Epithelial cell of esophagus (primary cell): ENCODE measurements around the gene NOSTRIN.

Experiments used
- DNase-seq: peaks from one replicate; pipeline ENCODE4 v3.0.0; 2010; ENCODE audit warnings: low read depth
- H3K4me3 ChIP-seq: 2 replicates; pipeline ENCODE4 v1.5.1; 2011; ENCODE audit warnings: mild to moderate bottlenecking, low read length, control low read depth
- CTCF ChIP-seq: IDR thresholded peaks from 2 replicates; pipeline ENCODE4 v1.5.1; 2011; ENCODE audit warnings: low read depth, mild to moderate bottlenecking, low read length, control low read depth, inconsistent platforms; ENCODE audit not compliant: insufficient read depth; ENCODE audit errors: missing control alignments

Gene NOSTRIN

GRCh38 chr2:168894720-168895119 lies 92.3 kb downstream of the NOSTRIN start:
- no peak overlapping the region for H3K4me3 ChIP-seq
- no peak for TF ChIP-seq CTCF
- no peak for DNase-seq

GRCh38 chr2:168895771-168896170 lies 93.3 kb downstream of the NOSTRIN start:
- no peak for TF ChIP-seq CTCF
- DNase-seq: peak; percentile 50
- H3K4me3 ChIP-seq: no peak overlapping the region

- H3K4me3 ChIP-seq: no peak overlapping the region
- no peak for TF ChIP-seq CTCF
- DNase-seq: no peak
Measured at GRCh38 chr2:168896783-168897182, 94.3 kb downstream of the NOSTRIN start.

- no peak for TF ChIP-seq CTCF
- DNase-seq: no peak
- no peak overlapping the region for H3K4me3 ChIP-seq
Measured at GRCh38 chr2:168897449-168897848, 95.0 kb downstream of the NOSTRIN start.

GRCh38 chr2:168901003-168901402 lies 98.6 kb downstream of the NOSTRIN start, which contains the start of gene G6PC2:
Gene G6PC2 (plus strand): TSS chr2:168901291. CDS start chr2:168901332, 41 bp downstream.
- no peak within 1 kb of the TSS for H3K4me3 ChIP-seq
- no peak for DNase-seq
- no peak for TF ChIP-seq CTCF

- TF ChIP-seq CTCF: no peak
- no peak overlapping the region for H3K4me3 ChIP-seq
- no peak for DNase-seq
Measured at GRCh38 chr2:168903888-168904287, 101.5 kb downstream of the NOSTRIN start.

- no peak for DNase-seq
- no peak overlapping the region for H3K4me3 ChIP-seq
- TF ChIP-seq CTCF: no peak
Measured at GRCh38 chr2:168904358-168904757, 101.9 kb downstream of the NOSTRIN start.
